Upper lobe of right lung (tissue), 1 donor: ENCODE data around the gene ZNF213. TPM values are rescaled to one million over a fixed set of nuclear protein-coding genes. Genes with fewer than 3 reads are reported as not detected.

Experiments
- ATAC-seq: fragments of 200-7000 bp; cut with Tn5 transposase; one replicate; pipeline ENCODE4 v1.9.1; 2020; ENCODE audit warnings: mild to moderate bottlenecking, moderate library complexity
- DNase-seq: peaks from one replicate; pipeline ENCODE4 v3.0.0-alpha.2; 2020
- H3K27ac ChIP-seq: fragments of 200-600 bp; one replicate; pipeline ENCODE4 v1.8.0; 2022
- H3K27me3 ChIP-seq: fragments of 200-600 bp; one replicate; pipeline ENCODE4 v1.8.0; 2022; ENCODE audit warnings: mild to moderate bottlenecking
- H3K36me3 ChIP-seq: fragments of 200-600 bp; one replicate; pipeline ENCODE4 v1.8.0; 2022
- H3K4me1 ChIP-seq: fragments of 200-600 bp; one replicate; pipeline ENCODE4 v1.8.0; 2022
- H3K4me3 ChIP-seq: fragments of 200-600 bp; one replicate; pipeline ENCODE4 v1.8.0; 2022; ENCODE audit warnings: mild to moderate bottlenecking
- H3K9me3 ChIP-seq: fragments of 200-600 bp; one replicate; pipeline ENCODE4 v1.8.0; 2022
- intact Hi-C: fragments of 100-400 bp; cut with DNase I; formaldehyde crosslinking; loops from one replicate; pipeline ENCODE4 v1.11.0; 2022
- total RNA-seq: library from RNA; stranded (reverse); fragmentation: NEBNext Ultra II Directional; extraction: Animal tissue kit (Norgen Biotek cat#: 25700); gene quantifications from one replicate; pipeline ENCODE4 v1.2.1, GENCODE V29; 2021
- TF ChIP-seq, protein P1 (sequence below): fragments of 200-600 bp; IDR thresholded peaks from one replicate; pipeline ENCODE4 v1.8.0; 2022; ENCODE audit warnings: antibody characterized with exemption
- donor health status: DM: no; HTN: yes; CAD: no; lungs with severe emphysema.

The ZNF213 gene
- total RNA-seq, 1 donor from 2014 or later, result 9.1 TPM

DNA sequence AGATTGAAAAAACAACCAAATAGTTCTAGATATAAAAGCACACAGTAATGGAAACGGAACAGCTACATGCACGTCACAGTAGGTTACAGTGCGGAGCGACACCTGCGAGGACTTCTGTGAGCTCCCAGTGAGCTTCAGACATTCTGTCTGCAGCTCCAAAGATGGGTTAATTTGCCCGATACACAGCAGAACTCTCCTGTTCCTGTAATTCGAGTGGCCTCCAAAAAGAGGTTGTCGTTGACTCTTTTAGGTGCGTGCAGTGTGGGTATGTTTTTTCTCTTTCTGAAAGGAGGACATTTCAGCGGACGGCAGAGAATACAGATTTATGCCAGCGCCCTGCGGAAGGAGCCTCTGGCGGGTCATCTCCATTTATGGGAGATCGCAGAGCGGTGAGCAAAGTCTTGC lies 56.1 kb downstream of the ZNF213 start:
- intact Hi-C loops, result no loop called here
- TF ChIP-seq, protein P1, sequence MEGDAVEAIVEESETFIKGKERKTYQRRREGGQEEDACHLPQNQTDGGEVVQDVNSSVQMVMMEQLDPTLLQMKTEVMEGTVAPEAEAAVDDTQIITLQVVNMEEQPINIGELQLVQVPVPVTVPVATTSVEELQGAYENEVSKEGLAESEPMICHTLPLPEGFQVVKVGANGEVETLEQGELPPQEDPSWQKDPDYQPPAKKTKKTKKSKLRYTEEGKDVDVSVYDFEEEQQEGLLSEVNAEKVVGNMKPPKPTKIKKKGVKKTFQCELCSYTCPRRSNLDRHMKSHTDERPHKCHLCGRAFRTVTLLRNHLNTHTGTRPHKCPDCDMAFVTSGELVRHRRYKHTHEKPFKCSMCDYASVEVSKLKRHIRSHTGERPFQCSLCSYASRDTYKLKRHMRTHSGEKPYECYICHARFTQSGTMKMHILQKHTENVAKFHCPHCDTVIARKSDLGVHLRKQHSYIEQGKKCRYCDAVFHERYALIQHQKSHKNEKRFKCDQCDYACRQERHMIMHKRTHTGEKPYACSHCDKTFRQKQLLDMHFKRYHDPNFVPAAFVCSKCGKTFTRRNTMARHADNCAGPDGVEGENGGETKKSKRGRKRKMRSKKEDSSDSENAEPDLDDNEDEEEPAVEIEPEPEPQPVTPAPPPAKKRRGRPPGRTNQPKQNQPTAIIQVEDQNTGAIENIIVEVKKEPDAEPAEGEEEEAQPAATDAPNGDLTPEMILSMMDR, result no peak

More for the DNA sequence above, 56.1 kb downstream of the ZNF213 start:
- no peak overlapping the region for H3K4me3 ChIP-seq
- no peak for DNase-seq
- no peak for ATAC-seq
- peaks cover 14% of the 10 kb centered on the region for H3K4me1 ChIP-seq
- no peaks in the 10 kb centered on the region for H3K36me3 ChIP-seq
- H3K9me3 ChIP-seq, result no peaks in the 10 kb centered on the region
- peaks cover 97% of the 10 kb centered on the region for H3K27me3 ChIP-seq
- H3K27ac ChIP-seq, result no peak overlapping the region

Other genes starting within 250 kb of the ZNF213 start
- 41.3 TPM for gene FLYWCH1, start 223.1 kb upstream of the ZNF213 start, total RNA-seq
- gene KREMEN2, start 170.8 kb upstream of the ZNF213 start, total RNA-seq, result not detected
- 7.4 TPM for gene PAQR4, start 165.7 kb upstream of the ZNF213 start, total RNA-seq
- gene PKMYT1, start 154.6 kb upstream of the ZNF213 start, total RNA-seq, result 3.8 TPM
- gene CLDN9, start 122.1 kb upstream of the ZNF213 start, total RNA-seq, result 0.75 TPM
- gene CLDN6, start 116.8 kb upstream of the ZNF213 start, total RNA-seq, result not detected
- 74.9 TPM for gene TNFRSF12A, start 114.7 kb upstream of the ZNF213 start, total RNA-seq
- gene HCFC1R1, start 111.1 kb upstream of the ZNF213 start, total RNA-seq, result 55.7 TPM
- 31.4 TPM for gene THOC6, start 111.0 kb upstream of the ZNF213 start, total RNA-seq
- 16.3 TPM for gene BICDL2, start 98.1 kb upstream of the ZNF213 start, total RNA-seq
- gene MMP25, start 88.5 kb upstream of the ZNF213 start, total RNA-seq, result 12.8 TPM
- gene IL32, start 69.4 kb upstream of the ZNF213 start, total RNA-seq, result 91.5 TPM
- not detected for gene ZSCAN10, start 35.7 kb upstream of the ZNF213 start, total RNA-seq
- 11.7 TPM for gene ZNF205, start 22.4 kb upstream of the ZNF213 start, total RNA-seq
- gene OR1F1, start 53.2 kb downstream of the ZNF213 start, total RNA-seq, result not detected
- gene ZNF200, start 100.1 kb downstream of the ZNF213 start, total RNA-seq, result 7.4 TPM
- 8.3 TPM for gene MEFV, start 121.6 kb downstream of the ZNF213 start, total RNA-seq
- gene ZNF263, start 148.5 kb downstream of the ZNF213 start, total RNA-seq, result 27.6 TPM
- gene TIGD7, start 170.4 kb downstream of the ZNF213 start, total RNA-seq, result 6.9 TPM
- 26.1 TPM for gene ZNF75A, start 170.5 kb downstream of the ZNF213 start, total RNA-seq
- gene OR2C1, start 220.9 kb downstream of the ZNF213 start, total RNA-seq, result not detected